WI38 (cell line): Measurements from ENCODE around the gene CEP126.

Source experiments
- H3K4me3 ChIP-seq: 2 replicates; pipeline ENCODE4 v1.5.1; 2011; ENCODE audit warnings: low read depth, mild to moderate bottlenecking, control low read depth, low read length
- TF ChIP-seq, protein P1 (sequence below): IDR thresholded peaks from 2 replicates; pipeline ENCODE4 v1.5.1; 2012; ENCODE audit warnings: low read depth, mild to moderate bottlenecking, control low read depth, low read length

The CEP126 gene

DNA sequence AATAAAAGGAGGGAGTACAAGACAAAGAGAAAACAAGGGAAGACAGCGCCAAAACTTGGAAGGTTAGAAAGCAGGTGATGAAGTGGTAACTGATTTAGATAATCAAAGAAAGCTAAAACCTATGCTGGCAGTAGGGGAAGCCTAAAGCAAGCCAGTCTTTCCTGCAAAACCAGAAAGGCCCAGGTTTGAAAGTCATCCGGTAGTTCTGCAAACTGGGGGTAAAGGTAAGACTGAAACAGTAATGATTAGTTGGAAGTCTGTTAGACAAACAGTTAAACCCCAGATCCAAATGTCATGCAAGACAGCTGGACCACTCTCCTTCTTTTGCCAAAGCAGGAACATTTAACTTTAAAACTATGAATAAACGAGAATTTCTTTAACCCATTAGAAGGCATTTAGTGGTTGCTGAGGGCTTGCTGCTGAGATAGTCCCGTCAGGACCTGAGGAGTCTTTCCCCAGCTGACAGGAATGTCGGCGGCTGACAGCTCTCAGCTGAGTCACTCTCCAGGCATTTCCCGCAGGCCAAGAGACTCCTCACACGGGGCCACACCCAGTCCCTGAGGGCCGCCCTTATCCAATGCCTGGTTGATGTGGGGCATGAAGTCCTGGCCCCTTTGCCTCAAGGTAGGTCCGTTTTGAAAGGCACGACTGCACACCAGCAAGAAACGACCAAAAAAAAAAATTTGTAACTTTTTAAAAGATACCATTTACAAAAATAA is 96.1 kb downstream of the CEP126 start:
- no peak overlapping the region; the same call in 1 of the 2 replicates for H3K4me3 ChIP-seq
- TF ChIP-seq, protein P1, sequence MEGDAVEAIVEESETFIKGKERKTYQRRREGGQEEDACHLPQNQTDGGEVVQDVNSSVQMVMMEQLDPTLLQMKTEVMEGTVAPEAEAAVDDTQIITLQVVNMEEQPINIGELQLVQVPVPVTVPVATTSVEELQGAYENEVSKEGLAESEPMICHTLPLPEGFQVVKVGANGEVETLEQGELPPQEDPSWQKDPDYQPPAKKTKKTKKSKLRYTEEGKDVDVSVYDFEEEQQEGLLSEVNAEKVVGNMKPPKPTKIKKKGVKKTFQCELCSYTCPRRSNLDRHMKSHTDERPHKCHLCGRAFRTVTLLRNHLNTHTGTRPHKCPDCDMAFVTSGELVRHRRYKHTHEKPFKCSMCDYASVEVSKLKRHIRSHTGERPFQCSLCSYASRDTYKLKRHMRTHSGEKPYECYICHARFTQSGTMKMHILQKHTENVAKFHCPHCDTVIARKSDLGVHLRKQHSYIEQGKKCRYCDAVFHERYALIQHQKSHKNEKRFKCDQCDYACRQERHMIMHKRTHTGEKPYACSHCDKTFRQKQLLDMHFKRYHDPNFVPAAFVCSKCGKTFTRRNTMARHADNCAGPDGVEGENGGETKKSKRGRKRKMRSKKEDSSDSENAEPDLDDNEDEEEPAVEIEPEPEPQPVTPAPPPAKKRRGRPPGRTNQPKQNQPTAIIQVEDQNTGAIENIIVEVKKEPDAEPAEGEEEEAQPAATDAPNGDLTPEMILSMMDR: no peak

DNA sequence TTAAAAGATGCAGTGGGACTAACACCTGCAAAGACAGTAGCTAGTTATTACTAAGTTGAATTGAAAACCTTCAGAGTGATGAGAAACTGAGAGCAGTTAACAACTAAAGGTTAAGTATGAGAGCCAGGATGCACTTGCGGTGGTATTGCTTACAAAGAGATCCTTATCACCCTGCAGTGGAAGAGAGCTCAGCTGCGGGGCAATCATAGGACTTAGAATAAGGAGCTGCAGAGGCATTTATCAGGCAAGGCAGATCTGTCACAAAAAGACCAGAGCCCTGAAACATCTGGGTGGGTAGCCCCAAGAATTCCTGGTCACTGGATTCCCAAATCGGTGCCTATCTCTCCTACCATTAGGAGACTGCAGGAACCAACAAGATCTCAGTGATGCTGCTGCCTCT is 98.1 kb downstream of the CEP126 start:
- no peak overlapping the region for H3K4me3 ChIP-seq
- TF ChIP-seq, protein P1: no peak

DNA sequence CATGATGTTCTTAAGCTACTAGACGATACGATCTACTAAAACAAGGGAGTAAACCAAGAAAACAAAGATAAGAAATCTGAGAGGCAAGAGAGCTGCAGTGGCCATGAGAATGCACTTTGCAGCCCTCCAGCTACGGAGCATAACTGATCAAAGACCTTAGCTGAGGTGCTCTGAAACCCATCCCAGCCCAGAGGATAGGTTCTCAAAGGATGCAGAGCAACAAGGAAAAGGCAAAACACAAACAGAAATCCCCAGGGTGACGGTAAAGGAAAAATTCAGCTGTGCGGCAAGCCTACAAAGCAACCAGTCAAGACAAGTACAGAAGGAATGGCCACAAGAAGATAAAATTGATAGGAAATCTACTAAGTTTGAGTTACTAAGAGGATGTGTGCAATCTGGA is 99.9 kb downstream of the CEP126 start:
- TF ChIP-seq, protein P1: no peak
- no peak overlapping the region for H3K4me3 ChIP-seq

DNA sequence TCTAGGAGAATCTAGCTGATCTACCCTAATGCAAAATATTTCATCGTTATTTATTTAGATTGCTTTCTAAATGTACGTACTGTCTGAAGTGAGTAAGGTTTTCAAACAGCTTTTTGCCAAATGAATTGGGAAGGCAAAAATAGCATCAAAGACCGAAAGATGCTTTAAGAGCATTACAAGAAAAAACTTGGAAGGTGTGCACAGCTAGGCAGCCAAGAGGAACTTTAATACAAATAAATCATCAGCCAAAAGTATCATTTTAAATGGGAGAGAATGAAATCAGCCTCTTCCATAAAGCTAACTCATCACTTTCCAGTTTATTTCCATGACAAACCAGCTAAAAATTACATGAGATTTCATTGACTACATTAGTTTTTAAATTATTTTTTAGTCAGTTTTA is 102.2 kb downstream of the CEP126 start:
- TF ChIP-seq, protein P1: no peak
- H3K4me3 ChIP-seq: no peak overlapping the region

DNA sequence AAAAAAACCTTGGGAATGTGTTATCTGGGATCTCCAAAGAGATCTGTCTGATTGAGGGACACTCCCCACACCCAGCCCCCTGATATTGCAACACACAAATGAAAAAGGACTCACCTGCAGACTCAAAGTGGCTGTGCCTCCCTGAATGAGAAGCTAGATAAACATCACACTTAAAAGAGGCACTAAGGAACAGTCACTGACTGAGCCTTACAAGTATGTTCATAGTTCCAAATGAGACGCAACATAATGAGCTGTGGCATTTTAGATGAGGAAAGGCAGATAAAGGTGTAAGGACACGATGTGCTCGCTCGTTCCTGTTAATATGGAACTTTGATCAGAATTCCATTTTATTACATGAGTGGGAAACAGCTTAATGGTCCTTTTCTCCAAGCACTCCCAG is 111.4 kb downstream of the CEP126 start:
- TF ChIP-seq, protein P1: no peak

DNA sequence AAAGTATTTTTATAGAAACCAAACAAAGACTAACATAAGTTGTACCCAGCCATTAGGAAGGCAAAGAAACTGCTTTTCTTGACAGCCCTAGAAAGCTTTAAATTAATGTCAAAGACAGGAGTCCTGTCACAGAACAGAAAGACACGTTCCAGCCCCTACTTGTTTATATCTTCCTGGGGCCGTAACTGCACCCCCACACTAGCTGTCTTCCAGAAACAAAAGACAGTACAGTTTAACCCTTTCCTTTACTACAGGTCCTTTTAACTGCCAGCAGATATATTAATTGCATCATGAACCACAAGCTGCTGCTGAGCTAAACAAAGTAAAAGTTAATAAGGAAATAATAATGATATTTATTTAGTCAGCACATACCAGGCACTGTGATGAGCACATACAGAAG is 112.1 kb downstream of the CEP126 start:
- no peak overlapping the region for H3K4me3 ChIP-seq
- TF ChIP-seq, protein P1: no peak

More for the DNA sequence above, 111.4 kb downstream of the CEP126 start:
- no peak overlapping the region for H3K4me3 ChIP-seq

DNA sequence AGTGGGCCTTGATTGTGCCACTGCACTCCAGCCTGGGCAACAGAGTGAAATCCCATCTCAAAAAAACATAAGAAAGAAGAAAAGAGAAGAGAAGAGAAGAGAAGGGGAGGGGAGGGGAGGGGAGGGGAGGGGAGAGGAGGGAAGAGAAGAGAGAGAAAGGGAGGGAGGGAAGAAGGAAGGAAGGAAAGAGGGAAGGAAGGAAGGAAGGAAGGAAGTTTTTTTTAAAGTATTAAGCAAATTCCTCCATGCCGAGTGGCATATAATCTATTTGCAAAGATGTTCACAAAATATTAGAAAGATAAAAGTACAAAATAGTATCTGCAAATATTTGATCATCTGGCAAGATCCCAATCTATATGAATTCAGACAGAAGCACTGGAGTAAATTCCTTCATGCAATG is 121.9 kb downstream of the CEP126 start:
- no peak overlapping the region for H3K4me3 ChIP-seq

More for the DNA sequence above, 121.9 kb downstream of the CEP126 start:
- TF ChIP-seq, protein P1: no peak
